Measurements from ENCODE around the gene PDE10A.

The PDE10A gene

DNA sequence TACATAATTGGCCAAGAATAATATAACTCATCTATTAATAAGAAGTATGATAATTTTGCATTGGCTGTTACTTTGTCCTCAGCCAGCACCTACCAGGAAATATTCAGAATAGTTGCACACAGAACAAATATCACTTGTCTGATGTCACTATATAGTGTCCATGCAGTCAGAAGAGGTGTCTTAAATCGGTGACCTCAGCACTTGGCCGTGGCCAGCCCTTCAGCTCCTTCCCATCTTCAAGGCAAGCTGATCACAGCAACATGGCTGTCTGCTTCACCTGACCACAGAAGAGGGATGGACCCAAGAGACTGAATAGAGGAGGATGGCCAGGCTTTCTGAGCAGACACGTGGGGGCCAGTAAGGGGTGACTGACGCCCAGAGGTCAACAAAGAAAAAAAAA, 22.2 kb downstream of the PDE10A start:
- no peak for TF ChIP-seq CTCF (IDR thresholded peaks at IDR 0.05)

- TF ChIP-seq CTCF (IDR thresholded peaks at IDR 0.05): no peak
Measured at GRCh38 chr6:165638530-165638929, 24.5 kb downstream of the PDE10A start.

DNA sequence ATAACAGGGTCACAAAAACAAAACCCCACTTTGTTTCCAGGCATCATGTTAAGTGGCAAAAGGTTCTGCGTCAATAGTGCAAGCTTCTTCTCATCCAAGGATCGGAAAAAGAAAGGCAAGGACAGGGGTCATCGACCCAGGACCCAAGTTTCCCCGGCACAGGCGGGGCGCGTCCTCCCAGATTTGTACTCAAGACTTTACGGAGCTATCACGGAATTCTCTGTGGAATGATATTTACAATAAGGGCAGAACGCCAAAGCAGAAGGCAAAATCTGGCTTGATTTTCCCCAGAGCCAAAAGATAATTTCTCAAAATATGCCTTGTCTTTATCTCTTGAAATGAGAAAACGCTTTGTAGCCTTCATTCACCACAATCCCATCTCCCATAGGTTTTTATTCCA, 25.5 kb downstream of the PDE10A start:
- no peak for TF ChIP-seq CTCF (IDR thresholded peaks at IDR 0.05)

DNA sequence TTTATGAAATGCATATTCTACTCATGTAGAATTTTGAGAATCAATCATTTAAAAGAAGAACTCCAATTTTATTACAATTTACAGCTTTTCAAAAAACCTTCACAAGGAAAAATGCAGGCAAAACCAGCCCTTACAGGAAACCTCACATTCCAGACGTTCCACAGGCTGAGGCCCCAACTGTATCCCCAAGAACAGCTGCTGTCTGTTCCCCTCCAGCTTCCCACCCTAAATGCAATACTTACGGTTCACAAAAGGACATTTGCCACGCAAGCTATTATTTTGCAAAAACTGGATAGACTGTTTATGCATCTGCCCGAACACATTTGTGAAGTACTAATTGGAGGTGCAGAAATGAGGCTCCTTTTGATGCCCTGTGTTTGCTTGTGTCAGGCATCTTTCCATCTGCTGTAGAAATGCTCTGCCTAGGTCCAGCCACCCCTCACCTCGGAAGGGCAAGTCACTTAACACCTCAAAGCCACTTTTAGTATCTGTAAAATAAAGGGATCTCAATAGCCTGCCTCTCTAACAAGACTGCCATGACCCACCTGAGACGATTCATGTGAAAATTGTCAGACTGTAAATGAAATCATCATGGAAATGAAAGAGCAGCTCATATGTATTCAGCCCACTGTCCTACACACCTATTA, 26.5 kb downstream of the PDE10A start:
- TF ChIP-seq CTCF (IDR thresholded peaks at IDR 0.05): no peak

DNA sequence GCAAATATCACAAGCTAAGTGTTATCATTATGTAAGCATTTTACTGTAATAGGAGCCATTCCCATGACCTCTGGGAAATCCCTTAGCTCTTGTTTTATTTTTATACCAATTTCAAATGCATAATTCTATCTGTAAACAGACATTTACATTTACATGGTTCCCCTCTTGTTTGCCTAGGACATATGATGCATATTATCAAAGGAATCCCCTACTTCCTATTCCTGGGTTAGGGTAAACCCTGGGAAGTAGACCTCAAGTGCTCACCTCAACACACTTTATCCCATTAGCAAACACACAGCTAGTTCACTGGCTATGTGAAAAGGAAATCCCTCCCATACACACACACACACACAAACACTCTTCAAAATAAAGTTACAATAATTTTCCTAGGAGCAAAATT, 27.1 kb downstream of the PDE10A start:
- TF ChIP-seq CTCF (IDR thresholded peaks at IDR 0.05): no peak

DNA sequence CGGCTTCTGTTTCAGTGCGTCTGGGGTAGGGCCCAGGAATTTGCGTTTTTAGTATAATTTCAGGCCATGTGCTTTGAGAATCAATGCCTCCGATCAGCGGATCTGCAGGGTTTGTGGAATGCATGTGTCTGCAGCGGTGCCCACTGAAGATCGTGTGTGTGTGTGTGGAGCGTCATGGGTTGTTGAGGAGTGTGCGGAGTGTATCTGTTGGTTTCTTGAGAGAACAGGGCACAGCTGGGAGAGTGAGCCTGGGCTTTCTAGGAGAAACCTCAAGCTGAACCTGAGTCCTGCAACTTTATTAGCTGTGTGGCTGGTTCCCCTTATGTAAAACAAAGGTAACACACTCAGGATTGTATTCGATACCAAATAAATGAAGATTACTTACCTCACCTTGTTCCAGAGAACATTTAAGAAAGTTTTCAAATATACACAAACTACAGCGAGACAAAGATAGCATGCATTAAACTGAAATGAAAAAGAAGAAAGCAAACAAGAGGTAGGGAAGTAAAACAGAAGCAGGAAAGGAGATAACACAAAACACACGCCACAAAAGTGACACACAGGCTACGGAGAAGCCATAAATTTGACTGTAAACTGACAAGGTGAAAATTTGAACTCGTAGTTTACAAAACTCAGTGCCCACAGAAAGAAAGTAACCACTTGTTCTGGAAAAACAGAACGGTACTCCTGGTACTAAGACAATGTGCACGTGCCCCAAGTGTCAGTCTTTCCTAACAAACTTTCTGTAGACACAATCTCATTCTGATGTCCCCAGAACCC, 28.8 kb downstream of the PDE10A start:
- no peak for TF ChIP-seq CTCF (IDR thresholded peaks at IDR 0.05)

- no peak for TF ChIP-seq CTCF (IDR thresholded peaks at IDR 0.05)
Measured at GRCh38 chr6:165632194-165632593, 30.8 kb downstream of the PDE10A start.
